A549 treated with CpdA at 1 μM for 4 hours (cell line): ENCODE results near the gene CBLN3. TPM values are rescaled to one million over a fixed set of nuclear protein-coding genes. Genes with fewer than 3 reads are reported as not detected.

Experiments
- total RNA-seq: library from RNA; stranded (reverse); fragments of 200-300 nt; extraction: Qiagen RNA extraction; gene quantifications from 5 replicates; pipeline ENCODE4 v1.2.3, GENCODE V29; 2022; ENCODE audit warnings: low read depth

Gene CBLN3
- total RNA-seq: 1.3 to 1.6 TPM (median 1.5 TPM) in 5 replicates

DNA sequence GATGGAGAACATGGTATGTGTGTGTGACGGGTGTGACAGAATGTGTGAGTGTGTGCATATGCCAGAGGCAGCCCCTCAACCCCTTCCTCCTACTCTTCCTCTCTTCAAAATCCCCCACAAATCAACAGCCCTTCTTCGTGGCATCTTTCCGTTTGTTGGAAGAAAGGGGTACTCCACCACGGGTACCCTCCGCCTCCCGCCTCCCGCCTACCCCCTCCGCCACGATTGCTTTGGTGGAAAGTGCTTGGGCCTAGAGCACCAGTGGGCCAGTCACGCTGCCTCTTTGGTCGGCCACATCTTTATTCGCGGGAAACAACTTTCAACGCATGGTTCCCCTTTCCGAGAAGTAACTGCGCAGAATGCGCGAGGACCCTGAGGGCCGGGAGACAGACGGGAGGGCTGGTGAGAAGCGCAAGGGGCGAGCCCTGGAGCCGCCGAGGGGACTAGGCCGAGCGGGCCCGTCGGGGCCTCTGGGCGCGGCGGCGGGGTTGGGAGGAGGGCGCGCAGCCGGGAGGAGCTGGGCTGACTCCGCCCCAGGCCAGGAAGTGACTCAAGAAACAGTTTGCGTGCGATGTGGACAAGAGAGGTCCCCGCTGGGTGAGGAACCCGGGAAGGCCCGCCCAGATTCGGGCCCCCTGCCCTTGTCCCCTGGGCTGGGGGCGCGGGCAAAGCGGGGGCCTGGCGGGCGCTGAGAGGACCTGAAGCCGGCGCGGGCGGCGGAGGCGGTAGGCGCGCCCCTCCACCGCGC is at the start of gene CBLN3, which contains the start of gene KHNYN:
Gene CBLN3, minus strand, starts transcription at position 274 of the 748 bp plus-strand sequence. CDS start 614 bp downstream, outside the sequence.
Gene KHNYN, plus strand, starts transcription at position 560 of the 748 bp plus-strand sequence. CDS start 777 bp downstream, outside the sequence.

DNA sequence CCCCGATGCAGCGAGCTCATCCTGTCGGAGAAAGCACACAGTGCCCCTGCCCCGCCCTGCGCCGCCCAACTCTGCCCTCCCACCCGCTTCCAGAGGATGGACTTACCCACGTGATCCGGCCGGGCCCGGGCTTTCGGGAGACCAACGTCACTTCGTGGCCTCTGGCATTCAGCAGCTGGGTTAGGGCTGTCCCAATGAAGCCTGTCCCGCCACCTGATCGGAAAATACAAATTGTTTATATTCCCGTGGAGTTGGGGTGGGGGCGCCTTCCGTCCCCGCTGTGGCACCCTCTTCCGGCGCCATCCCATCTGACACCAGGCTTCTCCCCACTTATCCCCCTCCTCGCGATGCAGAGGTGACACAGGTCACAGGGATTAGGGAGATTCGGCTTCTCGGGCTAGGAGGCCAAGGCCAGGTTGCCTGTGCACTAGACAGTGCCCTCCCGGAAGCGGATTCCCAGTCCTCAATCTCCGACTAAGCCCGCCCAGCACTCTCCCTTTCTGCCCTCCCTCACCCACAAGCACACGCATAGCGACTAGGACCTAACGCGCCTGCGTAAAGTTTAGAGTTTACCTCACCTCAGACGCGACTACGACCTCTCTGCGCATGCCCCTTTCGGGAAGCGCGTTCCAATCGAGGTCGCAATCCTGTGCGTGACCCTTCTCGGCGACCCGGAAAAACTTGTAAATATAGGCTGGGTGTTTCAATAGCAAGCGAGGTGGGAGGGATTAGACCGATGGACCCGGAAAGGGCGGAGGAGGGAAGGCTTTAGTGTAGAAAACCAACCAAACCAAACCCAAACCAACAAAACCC is 13.0 kb upstream of the CBLN3 start, which contains the start of gene SDR39U1:
Gene SDR39U1, minus strand, starts transcription at position 537 of the 813 bp plus-strand sequence. Its CDS starts 7 bp downstream, at position 530.

DNA sequence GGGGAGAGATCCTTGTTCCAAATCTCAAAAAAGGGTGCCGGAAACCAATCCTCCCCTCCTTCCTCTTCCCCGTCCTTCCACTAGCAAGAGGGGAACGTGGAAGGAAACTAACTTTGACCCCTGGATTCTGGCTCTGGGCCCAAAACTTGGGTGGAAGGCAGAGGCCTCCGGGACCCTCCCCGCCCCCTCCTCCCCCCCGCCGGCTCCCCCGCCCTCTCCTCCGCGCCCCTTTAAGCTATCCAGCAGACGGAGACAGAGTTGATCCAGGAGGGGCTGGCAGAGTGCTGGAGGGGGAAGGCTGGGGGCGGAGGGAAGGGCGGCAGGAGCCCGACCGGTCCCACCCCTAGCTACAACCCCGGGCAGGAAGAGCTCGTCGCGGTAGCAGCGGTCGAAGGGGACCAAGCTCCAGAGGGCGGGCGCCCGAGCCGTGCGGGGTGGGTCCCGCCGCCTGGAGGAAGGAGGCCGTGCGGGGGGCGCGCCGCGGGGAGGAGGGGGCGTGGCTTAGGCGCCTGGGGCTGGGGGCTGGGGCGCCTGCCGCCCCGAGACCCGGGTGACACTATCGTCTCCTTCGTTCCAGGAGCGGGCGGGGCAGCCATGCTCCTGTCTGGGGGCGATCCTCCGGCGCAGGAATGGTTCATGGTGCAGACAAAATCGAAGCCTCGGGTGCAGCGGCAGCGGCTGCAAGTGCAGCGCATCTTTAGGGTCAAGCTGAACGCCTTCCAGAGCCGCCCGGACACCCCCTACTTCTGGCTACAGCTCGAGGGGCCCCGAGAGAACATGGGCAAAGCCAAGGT is 30.6 kb downstream of the CBLN3 start, which contains the start of gene NYNRIN:
Gene NYNRIN, plus strand, starts transcription at position 351 of the 794 bp plus-strand sequence. Its CDS starts 244 bp downstream, at position 595.

Other genes with a start within 250 kb of the CBLN3 start
- 76.9 to 102 TPM (median 78.5 TPM) in 5 replicates for gene IPO4, start 240.9 kb downstream of the CBLN3 start, total RNA-seq
- gene TM9SF1, start 234.2 kb downstream of the CBLN3 start, total RNA-seq: 63.8 to 71.3 TPM (median 70.1 TPM) in 5 replicates
- not detected in 5 replicates for gene TSSK4, start 224.0 kb downstream of the CBLN3 start, total RNA-seq
- gene CHMP4A, start 216.2 kb downstream of the CBLN3 start, total RNA-seq: 78.2 to 95.9 TPM (median 81.6 TPM) in 5 replicates
- 28.2 to 30.5 TPM (median 28.9 TPM) in 5 replicates for gene MDP1, start 213.6 kb downstream of the CBLN3 start, total RNA-seq
- 443 to 489 TPM (median 464 TPM) in 5 replicates for gene NEDD8, start 197.3 kb downstream of the CBLN3 start, total RNA-seq
- gene GMPR2, start 196.7 kb downstream of the CBLN3 start, total RNA-seq: 54.6 to 64.7 TPM (median 59.1 TPM) in 5 replicates
- gene TINF2, start 187.0 kb downstream of the CBLN3 start, total RNA-seq: 33.6 to 39.6 TPM (median 38.4 TPM) in 5 replicates
- gene TGM1, start 166.5 kb downstream of the CBLN3 start, total RNA-seq: 0.48 to 1.2 TPM (median 1.2 TPM) in 5 replicates
- 15.9 to 17.8 TPM (median 17.5 TPM) in 5 replicates for gene RABGGTA, start 158.1 kb downstream of the CBLN3 start, total RNA-seq
- 10.3 to 13.4 TPM (median 11.5 TPM) in 5 replicates for gene DHRS1, start 129.9 kb downstream of the CBLN3 start, total RNA-seq
- gene NOP9, start 129.8 kb downstream of the CBLN3 start, total RNA-seq: 15.1 to 19.5 TPM (median 18.5 TPM) in 5 replicates
- 0.18 to 0.50 TPM (median 0.32 TPM) in 5 replicates for gene CIDEB, start 121.7 kb downstream of the CBLN3 start, total RNA-seq
- gene LTB4R2, start 119.5 kb downstream of the CBLN3 start, total RNA-seq: 2.9 to 7.2 TPM (median 3.7 TPM) in 5 replicates
- 5.3 to 7.0 TPM (median 6.2 TPM) in 5 replicates for gene LTB4R, start 118.2 kb downstream of the CBLN3 start, total RNA-seq
- not detected in 5 replicates for gene ADCY4, start 94.6 kb downstream of the CBLN3 start, total RNA-seq
- gene RIPK3, start 89.7 kb downstream of the CBLN3 start, total RNA-seq: not detected in 5 replicates
- 0.07 to 0.40 TPM (median 0.22 TPM) in 5 replicates for gene NFATC4, start 61.5 kb downstream of the CBLN3 start, total RNA-seq
- 0.13 to 0.48 TPM (median 0.16 TPM) in 5 replicates for gene NYNRIN, start 30.7 kb downstream of the CBLN3 start, total RNA-seq
- gene KHNYN, start 286 bp upstream of the CBLN3 start, total RNA-seq: 25.0 to 31.2 TPM (median 29.2 TPM) in 5 replicates
- gene SDR39U1, start 13.1 kb upstream of the CBLN3 start, total RNA-seq: 33.4 to 54.6 TPM (median 51.3 TPM) in 5 replicates
- gene CMA1, start 78.6 kb upstream of the CBLN3 start, total RNA-seq: not detected in 5 replicates
- not detected in 5 replicates for gene CTSG, start 146.6 kb upstream of the CBLN3 start, total RNA-seq
- not detected in 5 replicates for gene GZMH, start 180.0 kb upstream of the CBLN3 start, total RNA-seq
- gene GZMB, start 204.5 kb upstream of the CBLN3 start, total RNA-seq: not detected in 5 replicates